NCI-H82 treated with DMSO at 0.1 percent for 48 hours (cell line): ENCODE results near the gene KCNH2.

ENCODE experiments used
- DNase-seq: peaks from one replicate; lab custom pipeline; 2025; ENCODE audit not compliant: unreplicated experiment; lab: John Stamatoyannopoulos, UW

Gene KCNH2

DNA sequence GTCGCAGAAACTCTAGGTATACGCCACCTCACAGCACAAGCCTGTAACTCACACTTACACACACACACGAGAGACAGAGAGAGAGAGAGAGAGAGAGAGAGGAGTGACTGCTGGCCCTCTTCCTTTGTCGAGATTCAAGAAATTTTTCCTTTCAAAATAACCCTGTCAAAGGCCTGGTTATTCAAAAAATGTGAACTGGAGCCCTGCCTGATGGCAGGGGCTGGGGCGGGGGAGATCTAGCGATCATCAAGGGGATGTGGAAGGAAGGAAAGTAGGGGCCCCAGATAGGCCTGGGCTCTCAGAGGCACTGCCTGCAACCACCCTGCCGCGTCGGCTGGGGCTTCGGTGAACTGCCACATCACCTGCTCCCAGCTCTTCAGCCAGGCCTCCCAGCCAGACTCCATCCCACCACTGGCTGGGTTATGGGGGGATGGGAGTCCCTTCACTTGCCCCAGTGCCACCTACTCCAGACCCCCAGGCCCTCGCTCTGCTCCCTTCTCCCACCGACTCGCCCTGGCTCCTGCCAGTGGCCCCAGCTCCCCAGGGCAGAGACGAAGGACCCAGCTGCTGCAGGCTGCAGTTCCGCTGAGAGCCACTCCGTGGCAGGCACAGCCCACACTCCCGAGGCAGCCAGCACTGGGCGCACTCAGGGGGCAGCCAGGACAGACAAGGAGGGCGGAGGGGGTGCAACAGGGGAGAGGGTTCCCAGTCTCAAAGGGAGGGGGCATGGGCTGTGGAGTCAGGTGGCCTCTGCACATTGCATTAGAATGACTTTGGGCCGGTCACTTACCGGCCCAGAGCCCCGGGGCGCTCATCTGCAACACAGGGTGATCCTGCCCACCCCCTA, 15.3 kb downstream of the KCNH2 start:
- DNase-seq = no peak

DNA sequence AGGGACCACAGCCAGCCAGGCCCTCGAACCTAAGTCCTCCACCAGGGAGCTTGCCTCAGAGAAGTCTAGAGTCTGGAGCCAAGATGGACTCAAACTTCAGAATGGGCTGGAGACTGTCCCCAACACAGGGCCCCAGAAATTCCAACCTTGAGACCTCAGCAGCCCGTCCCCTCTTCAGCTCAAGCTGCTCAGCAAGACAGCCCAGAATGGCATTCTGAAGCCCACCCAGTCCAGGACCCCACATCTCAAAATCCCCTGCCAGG, 15.9 kb downstream of the KCNH2 start:
- no peak for DNase-seq

DNA sequence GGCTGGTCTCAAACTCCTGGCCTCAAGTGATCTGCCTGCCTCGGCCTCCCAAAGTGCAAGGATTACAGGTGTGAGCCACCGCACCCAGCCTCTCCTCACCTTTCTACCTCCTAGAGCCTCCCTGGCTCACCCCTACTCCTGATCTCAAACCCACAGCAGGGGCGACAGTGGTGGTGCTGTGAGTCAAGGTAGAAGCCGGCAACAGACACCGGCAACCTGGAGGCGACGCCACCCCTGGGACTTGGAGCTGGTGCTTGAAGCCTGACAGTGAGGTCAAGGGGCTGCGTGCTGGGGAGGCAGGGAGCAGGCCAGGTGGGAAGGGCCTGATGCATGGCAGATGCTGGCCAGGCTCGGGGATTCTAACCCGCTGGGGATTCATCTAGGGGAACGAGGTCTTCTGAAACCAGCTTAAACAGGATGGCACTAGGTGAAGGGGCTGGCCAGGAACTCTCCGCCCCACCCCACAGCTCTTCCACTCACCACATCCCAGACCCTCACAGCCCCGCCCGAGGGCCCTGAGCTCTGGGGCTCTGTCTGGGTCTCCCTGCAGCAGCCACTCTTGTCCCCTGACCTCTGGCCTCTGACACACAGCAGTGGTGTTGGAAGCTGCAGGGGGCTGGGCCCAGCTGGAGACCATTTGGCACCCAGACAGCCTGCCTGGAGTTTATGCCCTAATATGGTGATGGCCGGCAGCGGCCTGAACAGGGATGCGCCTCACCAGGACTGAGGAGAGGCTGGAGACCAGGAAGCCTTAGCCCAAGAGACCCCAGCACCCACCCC, 16.4 kb downstream of the KCNH2 start:
- DNase-seq = no peak

DNA sequence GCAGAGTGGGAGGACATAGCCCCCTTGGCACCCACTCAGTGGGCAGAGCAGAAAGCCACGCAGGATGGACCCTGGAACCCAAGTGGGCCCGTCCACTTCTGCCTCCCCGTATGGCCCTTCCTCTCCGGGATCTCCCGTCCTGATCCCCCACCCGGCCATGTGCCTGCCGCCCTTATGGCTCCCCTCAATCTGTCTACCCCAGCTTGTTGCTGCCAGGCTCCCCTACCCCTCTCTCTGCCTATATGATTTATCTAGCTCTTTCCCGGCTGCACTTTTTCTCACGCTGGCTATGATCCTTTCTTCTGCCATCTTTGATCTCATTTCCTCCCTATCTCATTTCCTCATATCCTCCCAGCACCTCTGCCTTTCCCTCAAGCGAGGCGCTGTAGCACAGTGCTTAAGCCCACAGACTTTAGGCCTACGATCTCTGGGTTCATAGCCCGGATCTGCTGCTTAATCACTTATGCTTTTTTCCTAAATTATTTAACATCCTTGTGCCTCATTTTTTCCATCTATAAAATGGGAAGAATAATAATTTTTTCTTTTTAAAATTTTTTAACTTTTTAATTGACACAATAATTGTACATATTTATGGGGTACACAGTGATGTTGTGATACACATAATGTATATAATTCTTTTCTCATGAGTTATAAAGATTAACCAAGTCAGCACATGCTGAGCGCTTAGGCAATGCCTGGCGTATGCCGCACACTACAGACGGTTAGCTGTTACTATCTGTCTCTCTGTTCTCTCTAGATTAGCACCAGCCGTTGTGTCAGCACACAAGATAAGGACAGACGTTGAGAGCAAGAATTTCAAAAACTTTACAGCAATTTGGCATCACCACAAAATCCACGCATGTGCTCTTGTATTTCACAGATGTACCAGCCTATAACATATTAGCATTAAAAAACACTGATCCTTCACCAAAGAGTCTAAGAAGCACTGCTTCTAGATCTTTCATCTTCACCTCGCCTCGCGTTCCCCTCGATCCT, 18.1 kb downstream of the KCNH2 start:
- DNase-seq = no peak

DNA sequence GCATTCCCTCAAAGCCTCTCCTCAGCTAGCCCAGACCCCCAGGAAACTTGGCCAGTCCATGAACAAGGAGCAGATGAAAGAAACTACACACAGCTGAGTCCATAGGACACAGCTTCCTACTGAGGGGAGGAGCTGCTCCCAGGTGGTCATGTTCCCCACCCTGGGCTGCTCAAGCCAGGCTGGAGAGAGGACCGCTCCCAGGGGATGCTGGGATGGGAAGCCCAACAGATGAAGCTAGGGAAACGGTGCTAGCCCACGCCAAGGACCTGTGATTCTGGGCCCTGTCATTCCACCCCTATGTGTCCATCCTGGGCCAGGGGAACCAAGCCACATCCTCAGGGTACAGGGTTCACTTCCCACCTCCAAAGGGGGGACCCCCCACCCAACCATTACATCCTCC, 19.0 kb downstream of the KCNH2 start:
- no peak for DNase-seq

DNA sequence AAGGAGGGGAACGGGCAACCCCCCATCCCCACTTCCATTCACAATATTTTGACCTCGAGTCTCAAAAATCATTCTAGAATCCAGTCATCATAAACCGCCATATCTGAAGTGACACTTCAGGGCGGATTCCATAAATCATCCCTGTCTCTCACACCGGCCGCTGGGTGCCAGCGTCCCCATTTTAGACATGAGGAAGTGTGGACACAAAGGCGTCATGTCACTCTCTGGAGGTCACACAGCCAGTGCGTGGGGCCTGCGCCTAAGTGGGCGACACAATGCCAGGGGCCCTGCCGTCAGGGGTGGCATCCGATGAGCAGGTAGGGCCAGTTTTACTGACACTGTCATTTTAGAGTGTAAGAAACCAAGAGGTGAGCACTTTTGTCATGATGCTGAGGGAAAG, 19.5 kb downstream of the KCNH2 start:
- DNase-seq = no peak

DNA sequence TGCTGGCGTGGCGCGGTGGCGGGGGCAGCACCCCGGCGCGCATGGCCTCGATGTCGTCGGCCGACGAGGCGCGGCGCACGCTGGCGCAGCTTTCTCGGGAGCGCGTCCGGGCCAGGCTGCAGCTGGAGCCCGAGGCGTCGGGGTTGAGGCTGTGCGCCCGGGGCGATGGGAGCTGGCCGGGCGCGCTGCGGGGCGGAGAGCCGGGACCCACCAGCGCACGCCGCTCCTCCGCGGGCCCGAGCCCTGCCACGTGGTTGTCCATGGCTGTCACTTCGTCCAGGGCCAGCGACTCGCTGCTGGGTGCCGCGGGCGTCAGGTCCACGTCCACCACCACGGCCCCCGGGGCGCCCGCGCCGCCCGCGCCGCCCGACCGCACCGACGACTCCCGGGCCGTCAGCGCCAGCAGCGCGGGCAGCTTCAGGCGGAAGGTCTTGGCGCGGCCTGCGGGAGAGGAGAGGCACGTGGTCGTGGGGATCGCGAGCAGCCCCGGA, 20.0 kb downstream of the KCNH2 start:
- no peak for DNase-seq

DNA sequence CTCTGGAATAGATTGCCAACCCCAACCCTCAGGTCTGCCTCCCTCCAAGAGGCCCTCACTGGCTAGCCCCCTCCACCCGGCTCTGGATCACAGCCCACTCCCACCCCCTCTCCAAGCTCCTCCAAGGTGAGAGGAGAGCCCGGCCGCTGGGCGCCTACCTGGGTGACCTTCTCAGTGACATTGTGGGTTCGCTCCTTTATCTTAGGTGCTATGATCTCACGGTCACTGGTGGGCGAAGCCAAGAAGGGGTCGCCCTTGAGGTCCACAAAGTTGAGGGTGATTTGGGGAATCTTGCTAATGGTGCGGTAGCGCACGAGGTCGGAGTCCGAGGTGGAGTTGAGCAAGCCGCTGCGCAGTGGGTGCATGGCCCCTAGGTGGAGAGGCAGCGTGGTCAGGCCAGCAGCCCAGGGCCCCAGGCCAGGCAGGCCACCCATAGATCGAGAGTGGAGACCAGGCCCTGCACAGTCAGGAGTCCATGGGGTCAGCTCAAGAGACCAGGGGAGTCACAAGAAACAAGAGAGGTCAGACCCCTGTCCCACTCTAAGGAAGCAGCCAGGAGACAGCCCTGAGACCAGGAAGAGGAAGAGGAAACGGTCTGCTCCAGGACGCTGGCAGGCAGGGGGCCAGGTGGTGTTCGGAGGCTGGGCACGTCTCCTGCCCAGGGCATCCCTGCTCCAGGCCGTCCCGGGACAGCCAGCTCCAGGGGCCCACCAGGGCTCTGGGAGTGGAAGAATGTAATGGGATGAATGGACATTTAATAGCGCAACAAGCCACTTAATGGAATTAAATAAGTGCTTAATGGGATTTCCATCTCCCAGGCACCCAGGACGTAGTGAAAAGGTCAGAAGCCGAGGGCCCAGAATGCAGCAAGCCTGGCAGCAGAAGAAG, 20.7 kb downstream of the KCNH2 start:
- DNase-seq = peak; percentile 79

DNA sequence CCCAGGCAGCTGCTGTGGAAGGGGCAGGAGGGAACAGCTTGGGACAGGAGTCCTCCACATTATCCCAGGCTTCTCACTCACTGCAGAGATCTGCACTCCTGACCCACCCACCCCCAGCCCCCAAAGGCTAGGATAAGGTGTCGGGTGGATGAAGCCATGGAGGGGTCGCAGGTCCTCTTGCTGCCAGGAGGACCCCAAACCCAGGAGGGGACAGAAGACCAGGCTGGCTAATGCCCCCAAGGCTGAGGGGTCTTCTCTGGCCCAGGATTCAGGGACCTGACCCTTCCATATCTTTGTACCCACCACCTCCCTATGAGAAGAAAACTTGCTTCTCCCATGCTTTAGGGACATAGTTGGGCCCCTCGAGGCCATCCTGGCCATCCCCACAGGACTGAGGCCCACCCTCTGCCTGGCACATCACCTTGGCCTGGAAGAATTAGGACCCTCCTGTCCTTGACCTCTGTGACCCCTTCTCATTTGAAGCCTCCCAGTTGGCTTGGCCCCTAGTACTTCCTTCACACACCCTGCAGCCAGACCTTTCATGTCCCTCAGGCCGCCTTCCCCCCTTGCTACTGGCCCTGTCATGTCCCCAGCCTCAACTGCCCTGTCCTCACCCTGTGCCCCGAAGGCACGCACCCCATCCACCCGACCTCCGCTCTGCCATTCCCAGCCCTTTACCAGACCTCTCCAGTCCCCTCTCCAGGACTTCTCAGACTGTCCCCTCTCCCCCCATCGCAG, 21.6 kb downstream of the KCNH2 start:
- no peak for DNase-seq

DNA sequence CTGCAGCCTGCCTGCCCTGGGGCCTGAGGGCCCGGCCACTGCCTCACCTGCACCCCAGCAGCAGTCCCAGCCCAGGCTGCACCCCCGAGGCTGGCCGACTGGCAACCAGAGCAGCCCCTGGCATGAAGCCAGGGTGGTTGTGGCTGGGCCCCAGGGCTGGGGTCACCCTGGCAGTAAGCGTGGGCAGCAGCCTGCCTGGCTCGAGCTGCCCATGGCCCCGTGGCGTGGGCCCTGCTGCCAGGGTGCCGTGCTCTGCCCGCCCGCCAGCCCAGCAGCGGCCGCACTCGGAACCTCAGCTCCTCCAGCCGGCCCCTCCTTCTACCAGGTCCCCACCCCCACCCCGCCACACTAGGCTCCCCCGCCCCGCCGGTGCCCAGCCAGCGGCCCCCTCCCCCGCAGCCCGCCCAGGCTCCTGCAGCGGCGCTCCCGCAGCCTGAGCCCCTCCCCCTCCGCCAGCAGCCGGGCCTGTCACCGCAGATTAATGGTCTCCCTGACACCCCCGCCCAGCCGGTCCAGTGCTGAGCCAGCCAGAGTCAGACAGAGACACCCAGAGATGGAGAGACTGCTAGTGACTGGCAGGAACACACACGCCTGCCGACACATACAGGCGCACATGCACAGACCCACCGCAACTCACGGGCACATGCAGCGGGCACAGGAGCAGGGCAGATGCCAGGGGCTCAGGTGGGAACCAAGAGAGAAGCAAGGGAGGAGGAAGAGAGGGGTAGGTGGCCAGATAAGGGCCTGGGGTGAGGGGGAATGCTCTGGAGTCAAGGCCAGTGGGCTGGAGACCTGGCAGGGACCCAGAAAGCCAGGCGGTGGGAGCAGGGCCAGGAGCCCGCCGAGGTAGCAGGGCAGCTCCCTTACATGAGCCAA, 22.4 kb downstream of the KCNH2 start:
- DNase-seq = peak; percentile 82

DNA sequence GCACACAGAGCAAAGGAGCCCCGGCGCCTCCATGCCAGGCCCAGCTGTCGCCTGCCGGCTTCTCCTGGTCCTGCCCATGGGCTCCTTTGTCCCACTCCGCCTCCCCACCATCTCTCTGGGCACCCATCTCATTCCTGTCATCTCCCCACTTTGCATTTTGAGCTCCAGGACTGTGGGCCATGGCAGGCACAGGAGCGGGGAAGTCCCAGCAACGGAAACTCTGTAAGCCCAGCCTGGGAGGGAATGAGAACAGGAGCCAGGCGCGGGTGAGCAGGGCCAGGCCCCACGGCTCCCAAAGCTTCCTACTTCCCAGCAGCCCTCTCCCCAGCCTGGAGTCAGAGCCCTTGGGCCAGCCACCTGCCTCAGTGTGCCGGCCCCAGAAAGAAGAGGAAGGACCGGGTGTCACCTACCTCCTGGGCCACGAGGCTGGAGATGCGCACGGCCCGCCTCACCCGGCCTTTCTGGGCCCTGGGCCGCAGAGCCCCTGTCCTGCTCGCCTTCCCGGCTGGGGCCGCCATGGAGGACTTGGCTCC, 23.1 kb downstream of the KCNH2 start:
- DNase-seq = no peak

DNA sequence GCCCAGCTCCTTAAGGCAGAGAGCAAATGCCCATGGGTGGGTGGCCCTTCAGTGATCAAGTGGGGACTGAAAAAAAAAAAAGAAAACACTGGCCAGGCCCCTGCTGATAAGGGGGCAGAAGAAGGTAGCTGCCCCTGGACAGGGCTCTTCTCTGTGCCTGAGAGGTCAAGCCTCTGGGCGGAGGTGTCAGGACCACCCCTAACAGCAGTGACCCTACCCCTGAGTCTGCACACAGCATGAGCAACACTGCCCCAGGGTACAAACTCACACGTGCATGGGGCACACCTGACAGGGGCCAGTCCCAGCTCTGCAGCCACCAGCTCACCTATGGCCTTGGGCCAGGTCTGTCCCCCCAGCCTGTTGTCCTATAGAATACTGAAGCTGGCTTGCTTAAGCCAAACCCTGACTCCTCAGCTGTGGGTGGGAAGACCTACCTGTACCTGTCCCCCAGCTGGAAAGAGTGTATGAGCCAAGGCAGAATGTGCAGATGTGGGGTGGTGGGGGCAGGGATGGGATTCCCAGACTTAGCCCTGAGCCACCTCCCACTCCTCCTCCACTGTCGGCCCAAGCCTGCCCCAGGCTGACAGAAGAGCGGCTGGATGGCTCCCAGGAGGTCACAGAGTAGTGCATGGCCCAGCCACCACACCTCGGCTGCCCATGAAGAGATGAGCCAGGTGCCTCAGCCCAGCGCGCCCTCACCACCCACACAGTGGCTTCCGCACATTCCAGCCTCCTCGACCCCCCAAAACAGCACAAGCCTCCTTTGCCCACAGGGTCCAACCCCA, 23.7 kb downstream of the KCNH2 start:
- DNase-seq = no peak

DNA sequence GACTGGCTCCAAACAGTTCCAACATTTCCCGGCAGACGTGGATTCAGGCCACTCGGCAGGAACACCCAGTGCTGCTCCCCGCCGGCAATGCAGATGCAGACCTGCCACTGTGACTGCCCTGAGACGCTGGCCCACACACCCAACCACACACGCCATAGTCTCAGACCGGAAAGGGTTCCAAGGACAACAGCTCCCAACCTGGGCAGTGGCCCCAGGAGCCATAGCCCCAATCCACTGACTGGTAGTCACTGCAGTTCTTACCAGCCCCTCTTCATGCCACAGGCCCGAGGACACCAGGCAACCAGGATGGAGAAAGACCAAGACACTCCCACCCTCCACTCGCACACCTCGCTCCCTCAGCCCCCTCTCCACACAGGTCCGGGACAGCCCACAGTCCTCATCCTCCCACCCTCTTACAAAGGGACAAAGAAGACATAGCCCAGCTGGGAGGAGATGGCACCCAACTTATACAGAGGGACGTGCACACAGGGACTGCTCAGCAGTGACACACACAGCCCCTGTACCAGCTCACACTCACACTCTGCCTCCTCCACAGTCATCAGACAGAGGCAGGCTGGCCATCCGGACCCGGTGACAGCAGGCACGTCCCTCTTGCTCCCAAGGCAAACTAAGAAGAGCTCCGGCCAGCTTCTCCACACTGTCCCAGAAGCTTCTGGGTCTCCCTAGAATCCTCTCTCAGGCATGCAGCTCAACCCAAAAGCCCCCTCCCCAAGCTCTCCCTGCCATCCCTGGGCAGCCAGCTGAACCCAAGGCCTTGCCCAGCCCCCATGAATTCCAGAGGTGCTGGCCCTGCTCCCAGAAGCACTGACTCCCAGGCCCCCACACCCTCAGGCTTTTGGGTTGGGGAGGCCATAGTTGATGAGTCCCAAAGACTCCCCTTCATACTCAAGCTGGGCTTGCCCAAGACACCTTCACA, 24.8 kb downstream of the KCNH2 start:
- no peak for DNase-seq

DNA sequence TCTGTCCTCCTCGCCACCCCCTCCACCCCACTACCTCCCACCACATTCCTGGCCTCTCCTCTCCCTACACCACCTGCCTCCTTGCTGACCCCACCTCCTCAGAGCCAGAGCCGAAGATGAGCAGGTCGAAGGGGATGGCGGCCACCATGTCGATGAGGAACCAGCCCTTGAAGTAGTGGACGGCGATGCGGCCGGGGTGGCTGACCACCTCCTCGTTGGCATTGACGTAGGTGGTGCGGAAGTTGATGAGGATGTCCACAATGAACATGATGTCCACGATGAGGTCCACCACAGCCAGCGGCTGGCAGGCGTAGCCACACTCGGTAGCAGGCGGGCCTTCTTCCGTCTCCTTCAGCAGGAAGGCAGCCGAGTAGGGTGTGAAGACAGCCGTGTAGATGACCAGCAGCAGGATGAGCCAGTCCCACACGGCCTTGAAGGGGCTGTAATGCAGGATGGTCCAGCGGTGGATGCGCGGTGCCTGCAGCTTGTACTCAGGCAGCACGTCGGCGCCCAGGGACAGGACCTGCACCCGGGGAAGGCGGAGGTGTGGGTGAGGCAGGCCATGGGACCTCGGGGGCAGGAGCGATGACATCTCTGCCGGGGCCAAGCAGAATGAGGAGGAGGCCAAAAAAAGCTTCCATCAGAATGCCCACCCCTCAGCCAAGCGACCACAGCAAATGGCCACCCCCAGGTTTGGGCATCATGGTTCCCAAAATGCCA, 25.6 kb downstream of the KCNH2 start:
- no peak for DNase-seq

DNA sequence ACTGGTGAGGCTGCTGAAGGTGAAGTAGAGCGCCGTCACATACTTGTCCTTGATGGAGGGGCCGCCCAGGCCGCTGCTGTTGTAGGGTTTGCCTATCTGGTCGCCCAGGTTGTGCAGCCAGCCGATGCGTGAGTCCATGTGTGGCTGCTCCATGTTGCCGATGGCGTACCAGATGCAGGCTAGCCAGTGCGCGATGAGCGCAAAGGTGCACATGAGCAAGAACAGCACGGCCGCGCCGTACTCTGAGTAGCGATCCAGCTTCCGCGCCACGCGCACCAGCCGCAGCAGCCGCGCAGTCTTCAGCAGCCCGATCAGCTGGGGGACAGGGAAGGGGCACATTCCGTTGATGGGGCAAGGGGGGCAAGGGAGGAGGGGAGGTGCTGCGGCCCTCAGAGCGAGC, 26.6 kb downstream of the KCNH2 start:
- DNase-seq = no peak

DNA sequence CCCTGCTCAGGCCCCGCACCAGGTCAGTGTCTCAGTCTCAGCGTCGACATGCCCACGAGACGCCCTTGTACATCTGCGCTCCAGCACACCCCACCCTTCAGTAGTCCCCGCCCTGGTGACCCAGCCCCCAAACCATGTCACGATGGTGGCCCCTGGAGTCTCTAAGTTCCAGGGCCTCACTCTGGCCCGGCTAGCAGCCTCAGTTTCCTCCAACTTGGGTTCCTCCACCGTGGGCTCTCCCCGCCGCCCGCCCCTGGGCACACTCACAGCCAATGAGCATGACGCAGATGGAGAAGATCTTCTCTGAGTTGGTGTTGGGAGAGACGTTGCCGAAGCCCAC, 27.0 kb downstream of the KCNH2 start:
- DNase-seq = no peak
